ENCODE data around the gene JAKMIP2.

JAKMIP2 gene

DNA sequence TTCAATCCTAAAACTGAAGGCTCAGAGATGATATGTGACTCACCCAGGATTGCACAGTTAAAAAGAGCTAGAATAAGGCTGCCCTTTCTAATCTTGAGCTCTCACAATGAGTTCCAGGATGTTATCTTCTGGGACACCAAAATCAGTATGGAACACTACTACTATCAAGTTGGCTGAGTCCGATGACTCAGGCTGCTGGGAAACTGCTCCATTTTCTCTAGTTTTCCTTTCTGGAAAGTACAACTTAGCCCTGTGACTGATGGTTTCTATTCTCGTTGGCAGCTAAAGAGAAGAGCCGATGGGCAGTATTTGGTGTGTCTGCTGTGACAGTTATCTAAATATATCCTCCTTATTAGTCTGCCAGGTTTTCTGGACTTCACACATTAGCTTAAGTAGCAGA is 234.8 kb downstream of the JAKMIP2 start:
- DNase-seq = no peak

- no peak for DNase-seq
Measured at GRCh38 chr5:147544556-147544955, 238.0 kb downstream of the JAKMIP2 start.

- DNase-seq = no peak
Measured at GRCh38 chr5:147539053-147539452, 243.5 kb downstream of the JAKMIP2 start.

GRCh38 chr5:147538236-147538635 is 244.3 kb downstream of the JAKMIP2 start:
- DNase-seq = no peak
